ENCODE measurements around the gene LINGO3. TPM values are rescaled to one million over a fixed set of nuclear protein-coding genes. Genes with fewer than 3 reads are reported as not detected.

Gene LINGO3
- total and polyA plus RNA-seq, 2 donors (not counting 3 experiments of a cell fraction or from before 2014, with no cell fraction given), result not detected

DNA sequence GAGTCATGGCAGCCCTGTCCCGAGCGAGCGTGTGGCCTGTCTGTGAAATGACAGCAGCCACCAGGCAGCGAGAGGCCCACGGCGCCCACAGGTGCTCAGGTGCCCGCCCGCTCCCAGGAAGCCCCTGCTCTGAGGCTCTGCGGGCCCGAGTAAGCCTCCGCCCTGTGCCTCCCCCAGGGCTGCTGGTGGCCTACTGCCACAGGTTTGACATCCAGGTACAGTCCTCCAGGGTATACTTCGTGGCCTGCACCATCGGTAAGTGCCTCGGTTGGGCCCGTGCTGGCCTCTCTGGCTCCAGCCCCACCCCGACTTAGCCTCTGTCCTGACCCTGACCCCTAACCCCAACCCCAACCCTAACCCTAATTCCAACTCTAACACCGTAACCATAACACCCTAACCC lies 37.1 kb upstream of the LINGO3 start:
- CTCF ChIA-PET, result no interaction called here
- dilution Hi-C loops (cut with MboI; ENCODE audit: extremely low pct_ligation_motif_present, low sequenced_read_pairs), result no loop called here
- no TSS peak for BruUV-seq (replicated peaks)

More for the DNA sequence above, 37.1 kb upstream of the LINGO3 start:
- H3K9me1 ChIP-seq (replicated peaks; ENCODE audit: control insufficient read depth, extremely low read depth, insufficient read depth, low read length), result no peaks in the 10 kb centered on the region
- FAIRE-seq (no peak), DNase-seq (ENCODE audit: low read depth, low spot score) (no peak)
- TF ChIP-seq MYC (IDR thresholded peaks at IDR 0.05; ENCODE audit: low read depth, low read length) (no peak), EZH2 (IDR thresholded peaks at IDR 0.05; ENCODE audit: borderline replicate concordance, low read depth, low read length, severe bottlenecking) (no peak), POLR2A (IDR thresholded peaks at IDR 0.05; ENCODE audit: low read depth, low read length) (no peak), POLR2AphosphoS5 (IDR thresholded peaks at IDR 0.05; ENCODE audit: insufficient read depth, low read depth, low read length) (no peak), GATA2 (IDR thresholded peaks at IDR 0.05; ENCODE audit: insufficient read depth, insufficient read length, low read depth, low read length) (no peak), FOS (IDR thresholded peaks at IDR 0.05; ENCODE audit: borderline replicate concordance, insufficient read depth, low read length) (no peak), JUN (IDR thresholded peaks at IDR 0.05; ENCODE audit: borderline replicate concordance, insufficient read depth, insufficient read length, low read depth) (no peak)
- TF ChIP-seq, protein P1, sequence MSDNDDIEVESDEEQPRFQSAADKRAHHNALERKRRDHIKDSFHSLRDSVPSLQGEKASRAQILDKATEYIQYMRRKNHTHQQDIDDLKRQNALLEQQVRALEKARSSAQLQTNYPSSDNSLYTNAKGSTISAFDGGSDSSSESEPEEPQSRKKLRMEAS (IDR thresholded peaks at IDR 0.05; ENCODE audit: insufficient read depth, insufficient read length), result no peak
- TF ChIP-seq, protein P2, sequence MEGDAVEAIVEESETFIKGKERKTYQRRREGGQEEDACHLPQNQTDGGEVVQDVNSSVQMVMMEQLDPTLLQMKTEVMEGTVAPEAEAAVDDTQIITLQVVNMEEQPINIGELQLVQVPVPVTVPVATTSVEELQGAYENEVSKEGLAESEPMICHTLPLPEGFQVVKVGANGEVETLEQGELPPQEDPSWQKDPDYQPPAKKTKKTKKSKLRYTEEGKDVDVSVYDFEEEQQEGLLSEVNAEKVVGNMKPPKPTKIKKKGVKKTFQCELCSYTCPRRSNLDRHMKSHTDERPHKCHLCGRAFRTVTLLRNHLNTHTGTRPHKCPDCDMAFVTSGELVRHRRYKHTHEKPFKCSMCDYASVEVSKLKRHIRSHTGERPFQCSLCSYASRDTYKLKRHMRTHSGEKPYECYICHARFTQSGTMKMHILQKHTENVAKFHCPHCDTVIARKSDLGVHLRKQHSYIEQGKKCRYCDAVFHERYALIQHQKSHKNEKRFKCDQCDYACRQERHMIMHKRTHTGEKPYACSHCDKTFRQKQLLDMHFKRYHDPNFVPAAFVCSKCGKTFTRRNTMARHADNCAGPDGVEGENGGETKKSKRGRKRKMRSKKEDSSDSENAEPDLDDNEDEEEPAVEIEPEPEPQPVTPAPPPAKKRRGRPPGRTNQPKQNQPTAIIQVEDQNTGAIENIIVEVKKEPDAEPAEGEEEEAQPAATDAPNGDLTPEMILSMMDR (IDR thresholded peaks at IDR 0.05; ENCODE audit: extremely low read depth in 1 of 2, insufficient read depth in 1 of 2, low read depth in 1 of 2, low read length in 2 of 2), result no peak
- peaks cover 0 to 12% of the 10 kb centered on the region in 2 experiments for H3K36me3 ChIP-seq (ENCODE audit: control insufficient read depth in 2 of 2, extremely low read depth in 1 of 2, insufficient read depth in 2 of 2, low read length in 2 of 2)
- no peak overlapping the region for H3K4me2 ChIP-seq (ENCODE audit: insufficient read depth, low read length)
- no peaks in the 10 kb centered on the region for H3K4me1 ChIP-seq (ENCODE audit: control insufficient read depth, extremely low read depth, insufficient read depth, low read length)
- POLR2A ChIA-PET, result no interaction called here
- no peak overlapping the region for H3K27ac ChIP-seq (ENCODE audit: insufficient read depth, low read depth, low read length)
- intact Hi-C loops (cut with micrococcal nuclease), result no loop called here
- no peaks in the 10 kb centered on the region for H3K9me3 ChIP-seq (replicated peaks; ENCODE audit: control insufficient read depth, insufficient read depth, low read length)
- H3K27me3 ChIP-seq (ENCODE audit: control insufficient read depth in 2 of 2, insufficient read depth in 2 of 2, low read length in 2 of 2), result no peaks in the 10 kb centered on the region
- no peak overlapping the region for H2AFZ ChIP-seq (ENCODE audit: low read depth, low read length)
- no peaks in the 10 kb centered on the region for H3K79me2 ChIP-seq (ENCODE audit: control insufficient read depth, insufficient read depth, low read length)
- H4K20me1 ChIP-seq (replicated peaks; ENCODE audit: control insufficient read depth, extremely low read depth, insufficient read depth, low read length), result no peaks in the 10 kb centered on the region
- H3K4me3 ChIP-seq (replicated peaks in 1 of 3; ENCODE audit: insufficient read depth in 1 of 3, low read depth in 1 of 3, low read length in 3 of 3), result no peak overlapping the region
- no peak overlapping the region for H3K9ac ChIP-seq (replicated peaks; ENCODE audit: extremely low read depth, insufficient read depth, low read length)

Measured in endothelial cell of umbilical vein (primary cell).